Liver (tissue), 9 donors: Measurements from ENCODE around the gene NUDCD2. TPM values are rescaled to one million over a fixed set of nuclear protein-coding genes. Genes with fewer than 3 reads are reported as not detected.

Source experiments
- DNase-seq: peaks from one replicate; pipeline ENCODE4 v3.0.0-alpha.2; 2017; ENCODE audit warnings: low spot score
- H3K27ac ChIP-seq, 2 donors: one replicate each; pipeline ENCODE4 v1.7.0; 2013; ENCODE audit warnings: inconsistent platforms in 2 of 2, low read length in 2 of 2, control low read depth in 1 of 2, low read depth in 1 of 2, mild to moderate bottlenecking in 1 of 2
- H3K27me3 ChIP-seq, 4 donors: one replicate each; pipeline versions ENCODE4 v1.6.1 to v1.7.0; 2013; ENCODE audit warnings: low read length in 3 of 4, inconsistent platforms in 1 of 4, mild to moderate bottlenecking in 1 of 4, moderate library complexity in 1 of 4; ENCODE audit not compliant: control insufficient read depth in 4 of 4, insufficient read depth in 4 of 4
- H3K36me3 ChIP-seq, 4 donors: one replicate each; pipeline versions ENCODE4 v1.6.1 to v1.7.0; 2013; ENCODE audit warnings: low read length in 3 of 4, mild to moderate bottlenecking in 3 of 4, low read depth in 1 of 4, moderate library complexity in 1 of 4; ENCODE audit not compliant: control insufficient read depth in 4 of 4, insufficient read depth in 3 of 4
- H3K4me1 ChIP-seq, 4 donors: one replicate each; pipeline versions ENCODE4 v1.6.1 to v1.7.0; 2013; ENCODE audit warnings: low read length in 3 of 4, mild to moderate bottlenecking in 3 of 4, moderate library complexity in 1 of 4; ENCODE audit not compliant: control insufficient read depth in 4 of 4, insufficient read depth in 4 of 4
- H3K4me3 ChIP-seq, 3 donors: one replicate each; pipeline versions ENCODE4 v1.6.1 to v1.7.0; 2013; ENCODE audit warnings: low read length in 3 of 3, control low read depth in 1 of 3, low read depth in 1 of 3, mild to moderate bottlenecking in 1 of 3
- H3K9ac ChIP-seq, 2 donors: one replicate each; pipeline ENCODE4 v1.7.0; 2013; ENCODE audit warnings: low read length in 2 of 2, mild to moderate bottlenecking in 2 of 2, moderate library complexity in 2 of 2, control low read depth in 1 of 2, low read depth in 1 of 2
- H3K9me3 ChIP-seq, 4 donors: one replicate each; pipeline versions ENCODE4 v1.6.1 to v1.7.0; 2013; ENCODE audit warnings: low read length in 3 of 4; ENCODE audit not compliant: control insufficient read depth in 4 of 4
- ATF3 ChIP-seq: IDR thresholded peaks from 2 replicates; pipeline ENCODE4 v1.6.1; 2016; ENCODE audit warnings: antibody characterized with exemption
- CTCF ChIP-seq: fragments of 150-350 bp; IDR thresholded peaks from 2 replicates; pipeline ENCODE4 v1.5.1; 2017; ENCODE audit warnings: improper control_type of control experiment, low read depth, low read length; ENCODE audit not compliant: missing input control
- EGR1 ChIP-seq, 2 donors: IDR thresholded peaks; 2 replicates each; pipeline ENCODE4 v1.6.1; 2016 to 2018; ENCODE audit warnings: antibody characterized with exemption in 2 of 2, low read depth in 2 of 2
- FOXA1 ChIP-seq: IDR thresholded peaks from 2 replicates; pipeline ENCODE4 v1.6.1; 2016; ENCODE audit warnings: antibody characterized with exemption
- FOXA2 ChIP-seq: IDR thresholded peaks from 2 replicates; pipeline ENCODE4 v1.6.1; 2016; ENCODE audit warnings: antibody characterized with exemption
- GABPA ChIP-seq, 2 donors: IDR thresholded peaks in 1 of 2; conservative IDR thresholded peaks in 1 of 2; 2 replicates each; pipeline ENCODE4 v1.6.1; 2016; ENCODE audit warnings: antibody characterized with exemption in 2 of 2, mild to moderate bottlenecking in 1 of 2, moderate library complexity in 1 of 2
- HNF4A ChIP-seq, 2 donors: conservative IDR thresholded peaks; 2 replicates each; pipeline ENCODE4 v1.6.1; 2016; ENCODE audit warnings: antibody characterized with exemption in 2 of 2, mild to moderate bottlenecking in 2 of 2
- HNF4G ChIP-seq: IDR thresholded peaks from 2 replicates; pipeline ENCODE4 v1.6.1; 2016; ENCODE audit warnings: antibody characterized with exemption
- JUND ChIP-seq, 2 donors: IDR thresholded peaks; 2 replicates each; pipeline ENCODE4 v1.6.1; 2016; ENCODE audit warnings: antibody characterized with exemption in 2 of 2
- MAX ChIP-seq: IDR thresholded peaks from 2 replicates; pipeline ENCODE4 v1.6.1; 2016; ENCODE audit warnings: antibody characterized with exemption
- NR2F2 ChIP-seq: IDR thresholded peaks from 2 replicates; pipeline ENCODE4 v1.6.1; 2016; ENCODE audit warnings: antibody characterized with exemption
- RAD21 ChIP-seq, 2 donors: IDR thresholded peaks; 2 replicates each; pipeline ENCODE4 v1.6.1; 2016; ENCODE audit warnings: antibody characterized with exemption in 2 of 2, mild to moderate bottlenecking in 2 of 2
- REST ChIP-seq: IDR thresholded peaks from 2 replicates; pipeline ENCODE4 v1.6.1; 2016; ENCODE audit warnings: antibody characterized with exemption, mild to moderate bottlenecking
- RXRA ChIP-seq, 2 donors: IDR thresholded peaks; 2 replicates each; pipeline ENCODE4 v1.6.1; 2017 to 2018; ENCODE audit warnings: antibody characterized with exemption in 2 of 2, mild to moderate bottlenecking in 1 of 2
- SP1 ChIP-seq: IDR thresholded peaks from 2 replicates; pipeline ENCODE4 v1.6.1; 2018; ENCODE audit warnings: antibody characterized with exemption, mild to moderate bottlenecking
- TAF1 ChIP-seq: conservative IDR thresholded peaks from 2 replicates; pipeline ENCODE4 v1.6.1; 2016; ENCODE audit warnings: antibody characterized with exemption, mild to moderate bottlenecking
- YY1 ChIP-seq: IDR thresholded peaks from 2 replicates; pipeline ENCODE4 v1.6.1; 2016; ENCODE audit warnings: antibody characterized with exemption, mild to moderate bottlenecking
- ZBTB33 ChIP-seq: IDR thresholded peaks from 2 replicates; pipeline ENCODE4 v1.6.1; 2016; ENCODE audit warnings: antibody characterized with exemption
- polyA plus RNA-seq, 2 donors: library from polyadenylated mRNA; stranded (reverse) in 1 of 2; unstranded in 1 of 2; fragments of 200-250 nt in 1 of 2; fragments of >200 nt in 1 of 2; fragmentation: Nextera tagmentation in 1 of 2; extraction: Ambion mirVana in 1 of 2; gene quantifications; one replicate each; pipeline versions ENCODE4 v1.2.1 to v1.2.3, GENCODE V29; 2013 to 2015
- total RNA-seq, 2 donors: library from RNA; depleted of rRNA; stranded (reverse); fragments of >200 nt; gene quantifications; one replicate each; pipeline ENCODE4 v1.2.3, GENCODE V29; 2014
- donor health status: healthy.
- donor health status: healthy.
- donor health status: healthy.
- donor health status: healthy.
- donor health status: healthy.

The NUDCD2 gene
- total and polyA plus RNA-seq, 4 donors, result 1.8 to 32.0 (median 4.3) TPM

GRCh38 chr5:163448491-163448890 lies 11.4 kb downstream of the NUDCD2 start:
- no peaks in the 10 kb centered on the region for H3K4me1 ChIP-seq
- no peaks in the 10 kb centered on the region for H3K27me3 ChIP-seq
- H3K4me3 ChIP-seq, result no peak overlapping the region
- no peak overlapping the region for H3K27ac ChIP-seq
- H3K9ac ChIP-seq, result no peak overlapping the region
- DNase-seq, result no peak
- no peaks in the 10 kb centered on the region for H3K9me3 ChIP-seq
- H3K36me3 ChIP-seq, result peaks cover 0 to 57% (median 40%) of the 10 kb centered on the region in 4 donors
- TF ChIP-seq SP1 (no peak), CTCF (no peak), FOXA1 (no peak), RAD21 (IDR thresholded peaks at IDR 0.05) (no peak), GABPA (IDR thresholded peaks at IDR 0.05 in 1 of 2, conservative IDR thresholded peaks at IDR 0.05 in 1 of 2) (no peak), HNF4G (no peak), FOXA2 (no peak), HNF4A (conservative IDR thresholded peaks at IDR 0.05) (no peak), RXRA (IDR thresholded peaks at IDR 0.05) (no peak), JUND (IDR thresholded peaks at IDR 0.05) (no peak), YY1 (no peak), TAF1 (no peak), MAX (no peak), REST (no peak), NR2F2 (no peak), EGR1 (IDR thresholded peaks at IDR 0.05; ENCODE audit: low read depth in 2 of 2) (no peak), ATF3 (no peak), ZBTB33 (no peak)
